SKM-1 treated with dmso at 0.1 percent for 144 hours (cell line): ENCODE data around the gene IRGM.
"Not testable (repeated sequence)": the region's sequence is repeated elsewhere in the genome, so short reads cannot be mapped to it uniquely, and the experiment has no call there.

Experiments
- DNase-seq: peaks from one replicate; lab custom pipeline; 2025; ENCODE audit not compliant: unreplicated experiment; lab: John Stamatoyannopoulos, UW

Gene IRGM, protein sequence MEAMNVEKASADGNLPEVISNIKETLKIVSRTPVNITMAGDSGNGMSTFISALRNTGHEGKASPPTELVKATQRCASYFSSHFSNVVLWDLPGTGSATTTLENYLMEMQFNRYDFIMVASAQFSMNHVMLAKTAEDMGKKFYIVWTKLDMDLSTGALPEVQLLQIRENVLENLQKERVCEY

DNA sequence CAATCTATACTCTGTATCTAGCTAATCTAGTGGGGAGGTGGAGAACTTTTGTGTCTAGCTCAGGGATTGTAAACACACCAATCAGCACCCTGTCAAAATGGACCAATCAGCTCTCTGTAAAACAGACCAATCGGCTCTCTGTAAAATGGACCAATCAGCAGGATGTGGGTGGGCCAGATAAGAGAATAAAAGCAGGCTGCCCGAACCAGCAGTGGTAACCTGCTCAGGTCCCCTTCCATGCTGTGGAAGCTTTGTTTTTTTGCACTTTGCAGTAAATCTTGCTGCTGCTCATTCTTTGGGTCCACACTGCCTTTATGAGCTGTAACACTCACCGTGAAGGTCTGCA, at the start of gene IRGM:
IRGM (plus strand) TSS at position 214 of the 346 bp plus-strand sequence. CDS start 1,603 bp downstream, outside the sequence.
- not testable (repeated sequence) for DNase-seq

DNA sequence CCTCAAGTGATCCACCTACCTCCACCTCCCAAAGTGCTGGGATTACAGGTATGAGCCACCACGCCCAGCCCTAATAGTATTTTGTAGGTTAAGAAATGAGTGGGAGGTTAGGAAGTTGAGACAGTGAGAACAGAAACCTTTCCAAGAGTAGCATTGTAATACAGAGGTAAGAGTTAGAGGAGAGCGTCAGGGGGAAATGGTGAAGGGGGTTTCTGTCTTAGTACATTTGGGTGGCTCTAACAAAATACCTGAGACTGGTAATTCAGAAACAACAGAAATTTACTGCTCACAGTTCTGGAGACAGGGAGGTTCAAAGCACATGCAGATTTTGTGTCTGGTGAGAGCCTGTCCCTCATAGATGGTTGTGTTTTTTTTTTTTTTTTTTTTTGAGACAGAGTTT, 48.9 kb upstream of the IRGM start:
- no peak for DNase-seq

DNA sequence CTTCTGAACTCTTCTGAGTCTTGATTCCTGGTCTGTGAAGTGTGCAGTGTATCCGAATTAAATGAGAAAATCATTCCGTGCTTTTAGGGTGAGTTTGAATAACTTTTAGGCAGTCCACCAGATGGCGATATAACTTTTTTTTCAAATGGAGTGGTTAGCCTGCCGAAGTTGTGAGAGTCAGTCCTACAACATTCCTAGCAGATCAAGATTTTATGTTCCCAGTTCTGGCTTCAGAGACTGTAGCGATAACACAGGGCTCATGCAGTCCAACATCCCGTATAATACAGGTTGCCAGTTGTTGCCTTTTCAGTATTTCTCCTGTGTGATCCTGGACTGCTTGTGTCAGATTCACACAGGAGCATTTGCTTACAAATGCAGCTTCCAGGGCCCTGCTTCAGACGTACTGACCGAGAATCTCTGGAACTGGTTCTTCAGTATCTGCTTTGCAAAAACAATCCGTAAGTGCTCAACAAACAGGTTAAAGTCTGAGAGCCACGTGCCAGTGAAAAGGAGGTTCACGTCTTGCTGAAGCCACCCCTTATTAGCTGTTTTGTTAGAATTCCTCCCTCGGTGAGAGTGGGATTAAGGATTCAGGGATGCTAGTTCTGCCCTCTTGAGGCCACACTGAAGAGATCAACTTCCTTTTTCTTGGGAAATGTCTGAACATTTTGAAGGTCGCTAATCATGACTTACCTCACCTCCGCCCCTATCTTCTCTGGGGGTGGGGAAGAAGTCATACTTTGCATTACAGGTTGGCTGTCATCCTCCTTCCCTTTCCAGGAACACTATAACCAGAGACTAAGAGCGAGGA, 45.0 kb upstream of the IRGM start:
- peak; percentile 72 for DNase-seq

DNA sequence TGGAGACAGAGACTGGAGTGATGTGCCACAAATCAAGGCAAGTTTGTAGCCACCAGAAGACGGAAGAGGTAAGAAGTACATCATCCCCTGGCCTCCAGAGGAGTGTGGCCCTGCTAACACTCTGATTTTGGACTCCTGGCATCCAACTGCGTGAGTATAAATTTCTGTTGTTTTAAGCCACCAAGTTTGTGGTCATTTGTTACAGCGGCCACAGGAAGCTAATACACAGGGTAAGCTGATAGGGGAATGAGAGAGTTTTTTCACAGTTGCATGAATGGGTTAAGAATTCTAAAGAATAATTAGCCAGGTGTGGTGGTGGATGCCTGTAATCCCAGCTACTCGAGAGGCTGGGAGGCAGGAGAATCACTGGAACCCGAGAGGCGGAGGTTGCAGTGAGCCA, 41.9 kb upstream of the IRGM start:
- no peak for DNase-seq

DNA sequence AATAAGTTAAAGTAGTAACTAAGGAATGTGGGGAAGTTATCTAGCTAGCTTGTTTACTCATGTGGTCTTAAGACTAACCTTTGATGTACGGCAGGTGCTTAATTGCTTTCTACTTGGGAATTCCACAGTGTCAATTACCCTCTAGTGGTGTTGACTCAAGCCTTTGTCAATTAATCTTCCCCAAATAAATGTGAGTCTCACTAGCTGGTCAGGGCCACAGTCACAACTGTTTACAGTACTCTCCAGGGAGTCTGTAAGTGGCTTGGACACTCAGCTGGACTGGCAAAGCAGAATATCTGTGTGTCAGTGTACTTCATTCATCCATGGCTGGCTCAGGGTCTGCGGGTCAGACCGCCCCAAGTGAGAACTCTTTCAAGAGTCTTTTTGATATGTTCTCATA, 37.0 kb upstream of the IRGM start:
- no peak for DNase-seq

DNA sequence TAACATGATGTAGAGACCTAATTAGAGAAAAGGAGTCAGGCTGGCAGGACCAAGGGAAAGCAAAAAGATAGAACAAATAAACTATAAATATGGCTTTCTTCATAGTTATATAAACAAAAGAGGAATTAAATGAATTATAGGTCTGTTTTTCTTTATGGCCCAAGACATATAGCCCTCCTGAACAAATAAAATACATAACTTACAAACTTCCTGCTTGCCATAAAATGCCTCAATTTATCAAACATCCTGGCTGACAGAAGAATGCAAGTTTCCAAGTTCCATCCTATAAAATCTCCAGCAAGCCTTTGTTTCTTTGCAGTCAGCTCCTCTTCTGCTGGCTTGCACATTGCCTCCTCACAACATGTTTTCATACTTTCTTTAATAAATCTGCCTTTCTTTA, 31.3 kb upstream of the IRGM start:
- no peak for DNase-seq

DNA sequence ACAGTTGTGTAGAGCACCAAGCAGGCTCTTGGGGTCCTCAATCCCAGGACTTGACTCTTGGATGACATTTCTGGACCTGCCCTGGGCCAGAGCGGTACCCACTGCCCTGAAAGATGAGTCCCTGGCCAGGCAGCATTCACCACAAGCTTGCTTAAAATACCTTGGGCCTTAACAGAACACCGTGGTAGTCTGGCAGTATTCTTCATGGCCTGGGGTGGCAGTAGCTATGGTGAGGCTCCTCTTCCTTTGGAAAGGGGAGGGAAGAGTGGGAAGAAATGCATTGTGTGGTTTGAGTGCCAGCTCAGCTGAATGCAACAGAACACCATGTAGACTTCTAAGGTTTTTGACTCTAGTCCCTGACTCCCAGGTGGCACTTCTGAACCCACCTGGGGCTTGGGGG, 29.4 kb upstream of the IRGM start:
- no peak for DNase-seq

DNA sequence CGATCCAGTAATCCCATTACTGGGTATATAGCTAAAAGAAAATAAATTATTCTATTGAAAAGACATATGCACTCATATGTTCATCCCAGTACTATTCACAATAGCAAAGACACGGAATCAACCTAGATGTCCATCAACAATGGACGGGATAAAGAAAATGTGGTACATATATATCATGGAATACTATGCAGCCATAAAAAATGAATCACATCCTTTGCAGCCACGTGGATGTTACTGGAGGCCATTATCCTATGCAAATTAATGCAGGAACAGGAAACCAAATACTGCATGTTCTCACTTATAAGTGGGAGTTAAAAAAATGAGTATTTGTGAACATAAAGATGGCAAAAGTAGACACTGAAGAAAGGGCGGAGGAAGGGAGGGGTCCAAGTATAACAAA, 16.6 kb upstream of the IRGM start:
- no peak for DNase-seq

DNA sequence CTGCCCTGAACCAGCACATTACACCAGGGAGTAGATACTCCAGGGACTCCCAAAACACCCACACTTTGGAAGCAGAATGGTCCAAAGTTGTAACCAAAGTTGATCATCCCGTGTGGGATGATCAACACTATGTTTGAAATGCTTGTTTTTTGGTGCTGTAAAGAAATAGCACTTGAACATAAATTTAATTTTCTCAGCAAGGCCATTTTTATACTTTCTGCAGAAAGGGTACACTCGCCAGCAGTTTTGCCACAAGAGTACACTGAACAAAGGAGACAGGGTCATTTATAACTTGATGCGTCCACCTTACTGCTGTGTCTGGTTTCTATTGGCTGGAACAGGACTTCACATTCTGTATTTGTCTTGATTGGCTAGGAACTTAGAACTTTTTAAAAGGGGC, 14.5 kb upstream of the IRGM start:
- not testable (repeated sequence) for DNase-seq

DNA sequence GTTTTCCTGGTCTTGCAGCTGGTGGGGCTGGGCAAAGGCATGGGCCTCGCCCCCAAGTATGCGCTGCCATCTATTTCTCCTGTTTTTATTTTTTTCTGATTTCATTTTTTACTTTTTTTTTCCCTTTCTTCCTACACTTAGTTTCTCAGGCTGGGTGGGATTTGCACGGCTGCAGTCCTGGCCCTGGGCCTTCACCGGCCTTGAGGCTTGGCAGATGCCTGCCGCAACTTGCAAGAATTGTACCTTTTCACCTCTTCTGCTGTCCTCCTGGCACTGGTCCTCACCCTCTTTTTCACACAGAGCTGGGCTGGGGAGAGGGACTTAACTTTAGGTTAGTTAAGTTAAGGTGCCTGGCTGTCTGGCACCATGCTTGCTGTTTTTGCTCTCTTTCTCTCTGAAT, 10.3 kb upstream of the IRGM start:
- DNase-seq: no peak

DNA sequence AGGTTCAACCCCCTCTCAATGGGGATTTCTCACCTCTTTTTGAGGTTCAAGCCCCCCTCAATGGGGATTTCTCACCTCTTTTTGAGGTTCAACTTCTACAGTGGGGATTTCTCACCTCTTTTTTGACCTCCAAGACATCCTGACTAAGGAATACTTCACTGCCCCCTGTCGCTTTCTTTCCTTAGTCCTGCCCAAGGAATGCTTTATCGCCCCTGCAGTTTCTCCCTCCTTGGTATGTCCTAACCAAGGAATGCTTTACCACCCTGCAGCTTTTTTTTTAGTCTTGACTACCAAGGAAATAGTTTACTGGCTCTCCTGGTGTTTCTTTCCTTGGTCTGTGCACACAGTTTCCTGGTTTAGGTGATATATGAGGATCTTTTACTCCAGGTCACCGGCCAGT, 9.6 kb upstream of the IRGM start:
- no peak for DNase-seq

DNA sequence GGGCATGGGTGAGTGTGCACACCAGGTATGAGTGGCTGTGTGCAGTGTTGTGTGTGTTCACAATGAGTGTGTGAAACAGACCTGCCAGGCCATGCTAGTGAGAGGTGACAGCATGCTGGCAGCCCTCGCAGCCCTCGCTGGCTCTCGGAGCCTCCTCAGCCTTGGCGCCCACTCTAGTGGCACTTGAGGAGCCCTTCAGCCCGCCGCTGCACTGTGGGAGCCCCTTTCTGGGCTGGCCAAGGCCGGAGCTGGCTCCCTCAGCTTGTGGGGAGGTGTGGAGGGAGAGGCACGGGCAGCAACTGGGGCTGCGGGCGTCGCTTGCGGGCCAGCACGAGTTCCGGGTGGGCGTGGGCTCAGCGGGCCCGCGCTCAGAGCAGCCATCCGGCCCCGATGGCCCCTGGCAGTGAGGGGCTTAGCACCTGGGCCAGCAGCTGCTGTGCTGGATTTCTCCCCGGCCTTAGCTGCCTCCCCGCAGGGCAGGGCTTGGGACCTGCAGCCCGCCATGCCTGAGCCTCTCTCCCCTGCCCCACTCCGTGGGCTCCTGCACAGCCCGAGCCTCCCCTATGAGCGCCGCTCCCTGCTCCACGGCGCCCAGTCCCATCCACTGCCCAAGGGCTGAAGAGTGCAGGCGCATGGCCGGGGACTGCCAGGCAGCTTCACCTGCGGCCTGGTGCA, 999 bp upstream of the IRGM start:
- DNase-seq: not testable (repeated sequence)

DNA sequence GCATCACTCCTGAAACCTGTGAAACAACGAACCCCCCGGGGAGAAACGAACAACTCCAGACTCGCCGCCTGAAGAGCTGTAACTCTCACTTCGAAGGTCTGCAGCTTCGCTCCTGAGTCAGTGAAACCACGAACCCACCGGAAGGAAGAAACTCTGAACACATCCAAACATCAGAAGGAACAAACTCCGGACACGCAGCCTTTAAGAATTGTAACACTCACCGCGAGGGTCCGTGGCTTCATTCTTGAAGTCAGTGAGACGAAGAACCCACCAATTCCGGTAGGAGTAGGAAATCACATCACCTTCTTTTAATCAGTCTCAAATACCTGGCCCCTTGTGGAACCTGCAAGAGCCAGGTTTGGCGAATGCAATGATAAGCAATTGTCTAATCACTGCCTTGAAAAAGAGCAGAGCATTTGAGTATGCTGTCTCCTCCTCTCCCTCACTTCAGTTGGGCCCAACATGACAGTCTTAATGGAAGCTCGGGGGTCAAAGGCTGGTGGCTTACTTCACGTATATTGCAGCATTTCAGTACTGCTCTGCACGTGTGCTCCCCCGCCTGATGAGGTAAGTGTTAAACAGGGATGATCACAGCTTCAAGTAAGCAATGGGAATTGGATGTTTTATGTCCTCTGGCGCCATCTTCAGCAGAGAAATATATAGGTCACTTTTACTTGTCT, 473 bp downstream of the IRGM start:
- peak; percentile 90 for DNase-seq

DNA sequence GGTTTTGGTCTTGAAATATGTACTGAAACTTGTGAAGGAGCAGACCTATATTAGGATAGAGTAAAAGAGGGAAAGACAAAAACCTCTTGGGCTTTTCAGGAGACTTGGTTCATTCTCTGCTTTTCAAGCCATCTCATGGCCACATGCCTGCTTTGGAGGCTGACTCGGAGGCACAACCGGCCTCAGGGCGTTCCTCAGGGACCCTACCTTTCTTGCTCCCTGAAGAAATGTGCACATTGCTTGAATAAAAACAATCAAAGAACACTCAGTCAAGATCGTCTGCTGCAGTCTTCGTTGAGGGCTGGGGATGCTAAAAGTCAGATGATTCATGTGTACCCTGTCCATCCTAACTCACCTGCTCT, 994 bp downstream of the IRGM start:
- no peak for DNase-seq

DNA sequence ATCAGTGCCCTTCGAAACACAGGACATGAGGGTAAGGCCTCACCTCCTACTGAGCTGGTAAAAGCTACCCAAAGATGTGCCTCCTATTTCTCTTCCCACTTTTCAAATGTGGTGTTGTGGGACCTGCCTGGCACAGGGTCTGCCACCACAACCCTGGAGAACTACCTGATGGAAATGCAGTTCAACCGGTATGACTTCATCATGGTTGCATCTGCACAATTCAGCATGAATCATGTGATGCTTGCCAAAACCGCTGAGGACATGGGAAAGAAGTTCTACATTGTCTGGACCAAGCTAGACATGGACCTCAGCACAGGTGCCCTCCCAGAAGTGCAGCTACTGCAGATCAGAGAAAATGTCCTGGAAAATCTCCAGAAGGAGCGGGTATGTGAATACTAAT, 1.9 kb downstream of the IRGM start:
- no peak for DNase-seq

DNA sequence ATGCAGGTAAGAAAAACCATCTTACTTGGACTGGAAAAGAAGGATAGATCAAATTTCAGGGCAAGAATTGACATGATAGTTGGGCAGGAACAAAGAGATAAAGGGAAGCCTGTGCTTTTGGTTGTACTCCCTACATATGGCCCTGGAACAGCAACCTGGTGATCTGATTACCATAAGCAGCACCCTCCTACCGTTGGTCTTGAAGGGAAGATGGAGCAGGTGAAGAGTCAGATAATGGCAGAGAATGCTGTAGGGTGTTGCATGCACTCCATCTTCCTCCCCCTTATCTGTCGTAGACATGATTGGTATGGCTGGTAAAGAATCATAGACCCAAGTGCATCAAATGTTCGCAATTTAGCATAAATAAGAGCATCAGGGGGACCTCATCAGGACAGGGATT, 4.7 kb downstream of the IRGM start:
- no peak for DNase-seq

DNA sequence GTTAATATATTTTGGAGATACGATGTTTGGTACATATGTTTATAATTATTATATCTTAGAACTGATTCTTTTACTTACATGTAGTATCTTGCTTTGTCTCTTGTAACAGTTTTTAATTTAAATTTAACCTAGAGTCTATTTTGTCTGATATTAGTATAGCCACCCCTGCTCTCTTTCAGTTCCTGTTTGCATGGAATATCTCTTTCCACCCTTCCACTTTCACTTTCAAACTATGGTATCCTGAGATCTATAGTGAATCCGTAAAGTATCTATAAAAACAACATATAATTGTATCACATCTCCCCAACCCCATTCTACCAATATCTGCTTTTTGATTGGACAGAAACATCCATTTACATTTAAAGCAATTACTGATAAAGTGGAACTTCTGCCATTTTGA, 7.2 kb downstream of the IRGM start:
- DNase-seq: no peak

DNA sequence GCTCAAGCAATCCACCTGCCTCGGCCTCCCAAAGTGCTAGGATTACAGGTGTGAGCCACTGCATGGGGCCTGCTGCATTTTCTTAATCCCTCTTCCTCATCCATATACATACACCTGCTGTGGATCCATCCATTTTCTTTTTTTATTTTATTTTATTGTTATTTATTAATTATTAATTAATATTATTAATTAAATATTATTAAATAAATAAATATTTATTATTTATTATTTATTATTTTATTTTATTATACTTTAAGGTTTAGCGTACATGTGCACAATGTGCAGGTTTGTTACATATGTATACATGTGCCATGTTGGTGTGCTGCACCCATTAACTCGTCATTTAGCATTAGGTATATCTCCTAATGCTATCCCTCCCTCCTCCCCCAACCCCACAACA, 10.4 kb downstream of the IRGM start:
- DNase-seq: not testable (repeated sequence)

DNA sequence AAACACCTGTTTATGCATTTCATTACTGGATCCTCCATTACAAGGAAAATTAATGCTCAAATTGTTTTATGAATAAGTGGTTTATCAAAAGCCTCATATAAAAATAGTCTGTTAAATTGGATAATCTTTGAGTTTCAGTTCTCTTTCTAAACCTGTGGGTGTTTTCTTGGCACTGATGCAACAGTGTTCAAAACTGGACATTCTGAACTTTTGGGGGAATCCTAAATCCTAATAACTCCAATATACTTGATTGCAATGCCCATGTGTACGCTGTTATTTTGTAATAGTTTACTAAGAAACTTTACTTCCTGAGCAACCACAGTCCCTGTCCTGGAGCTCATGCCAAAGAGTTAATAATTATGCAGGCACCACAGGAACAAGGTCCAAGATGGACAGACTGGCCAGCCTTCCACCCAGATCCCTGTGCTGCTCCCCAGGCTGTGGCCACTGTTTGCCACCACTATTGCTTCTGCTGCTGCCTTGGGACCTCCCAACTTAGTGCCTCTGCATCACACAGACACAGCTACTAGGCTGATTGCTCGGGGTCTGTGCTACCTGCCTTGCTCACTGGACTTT, 14.0 kb downstream of the IRGM start:
- no peak for DNase-seq

DNA sequence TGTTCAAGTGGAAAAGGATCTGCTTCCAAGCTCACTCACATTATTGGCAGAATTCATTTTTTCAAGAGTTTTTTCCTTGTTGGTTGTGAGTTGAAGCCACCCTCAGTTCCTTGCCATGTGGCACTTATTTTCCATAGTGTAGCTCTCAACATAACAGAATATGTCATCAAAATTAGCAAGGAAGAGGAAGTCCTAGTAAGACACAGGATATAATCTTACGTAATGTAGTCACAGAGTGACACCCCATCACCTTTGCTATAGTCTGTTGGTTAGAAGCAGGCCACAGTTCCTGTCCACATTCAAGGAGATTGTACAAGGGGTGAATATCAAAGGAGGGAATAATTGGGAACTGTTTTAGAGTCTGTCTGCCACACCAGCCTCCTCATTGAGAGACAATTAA, 15.7 kb downstream of the IRGM start:
- DNase-seq: peak; percentile 61

DNA sequence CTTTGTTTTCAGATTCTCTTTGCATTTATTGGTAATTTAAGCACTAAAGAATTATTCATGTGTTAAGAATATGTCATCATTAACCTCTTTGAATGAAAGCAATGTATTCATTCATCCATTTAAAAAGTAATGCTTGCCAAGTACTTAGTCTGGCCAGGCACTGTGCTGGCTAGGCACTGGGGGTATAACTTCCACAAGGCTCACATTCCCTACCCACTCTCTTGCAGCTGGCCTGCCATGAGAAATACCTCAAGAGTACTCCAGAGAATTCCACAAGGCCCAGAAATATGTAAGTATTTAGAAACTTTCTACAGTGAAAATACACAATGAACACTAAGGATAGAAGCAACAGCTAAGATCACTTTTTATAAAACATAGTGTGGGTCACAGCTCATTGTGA, 33.0 kb downstream of the IRGM start:
- DNase-seq: no peak
